HL-60 (cell line): ENCODE results near the gene SMIM5.

Experiments used
- DNase-seq, 2 experiments: peaks; one replicate each; pipeline ENCODE4 v3.0.0-alpha.2; 2010 to 2020; ENCODE audit warnings: low read depth in 1 of 2, low spot score in 1 of 2
- H3K27ac ChIP-seq: fragments of 250-450 bp; sonication (Bioruptor Pico); replicated peaks from 2 replicates; pipeline ENCODE4 v1.5.1; 2020; ENCODE audit warnings: mild to moderate bottlenecking, moderate library complexity
- H3K27me3 ChIP-seq: fragments of 250-450 bp; sonication (Bioruptor Pico); 2 replicates; pipeline ENCODE4 v1.5.1; 2021; ENCODE audit warnings: mild to moderate bottlenecking, moderate library complexity; ENCODE audit not compliant: insufficient read depth, poor library complexity, severe bottlenecking
- H3K4me3 ChIP-seq: replicated peaks from 2 replicates; pipeline ENCODE4 v1.5.1; 2011; ENCODE audit warnings: mild to moderate bottlenecking, control low read depth, low read length; ENCODE audit not compliant: insufficient read depth
- CTCF ChIP-seq: IDR thresholded peaks from one replicate; pipeline ENCODE4 v1.5.1; 2011; ENCODE audit warnings: low read length, control low read depth, inconsistent platforms; ENCODE audit not compliant: insufficient read depth
- GABPA ChIP-seq: IDR thresholded peaks from 2 replicates; pipeline ENCODE4 v1.6.1; 2012; ENCODE audit warnings: low read depth
- POLR2AphosphoS5 ChIP-seq: IDR thresholded peaks from 2 replicates; pipeline ENCODE4 v1.6.1; 2012; ENCODE audit warnings: low read depth
- SPI1 ChIP-seq: IDR thresholded peaks from 2 replicates; pipeline ENCODE4 v1.6.1; 2012; ENCODE audit warnings: low read depth, mild to moderate bottlenecking, borderline replicate concordance
- TF ChIP-seq, protein P1 (sequence below): IDR thresholded peaks from 2 replicates; pipeline ENCODE4 v1.6.1; 2012; ENCODE audit warnings: low read depth; ENCODE audit not compliant: insufficient replicate concordance

The SMIM5 gene

GRCh38 chr17:75642182-75642783 is 9.0 kb downstream of the SMIM5 start:
- no peaks in the 10 kb centered on the region for H3K27me3 ChIP-seq
- H3K27ac ChIP-seq: no peak overlapping the region
- H3K4me3 ChIP-seq: no peak overlapping the region
- DNase-seq: no peak
- TF ChIP-seq SPI1: no peak

- no peak for TF ChIP-seq POLR2AphosphoS5
- no peak for TF ChIP-seq CTCF
- TF ChIP-seq SPI1: no peak
- no peak for TF ChIP-seq GABPA
- TF ChIP-seq, protein P1, sequence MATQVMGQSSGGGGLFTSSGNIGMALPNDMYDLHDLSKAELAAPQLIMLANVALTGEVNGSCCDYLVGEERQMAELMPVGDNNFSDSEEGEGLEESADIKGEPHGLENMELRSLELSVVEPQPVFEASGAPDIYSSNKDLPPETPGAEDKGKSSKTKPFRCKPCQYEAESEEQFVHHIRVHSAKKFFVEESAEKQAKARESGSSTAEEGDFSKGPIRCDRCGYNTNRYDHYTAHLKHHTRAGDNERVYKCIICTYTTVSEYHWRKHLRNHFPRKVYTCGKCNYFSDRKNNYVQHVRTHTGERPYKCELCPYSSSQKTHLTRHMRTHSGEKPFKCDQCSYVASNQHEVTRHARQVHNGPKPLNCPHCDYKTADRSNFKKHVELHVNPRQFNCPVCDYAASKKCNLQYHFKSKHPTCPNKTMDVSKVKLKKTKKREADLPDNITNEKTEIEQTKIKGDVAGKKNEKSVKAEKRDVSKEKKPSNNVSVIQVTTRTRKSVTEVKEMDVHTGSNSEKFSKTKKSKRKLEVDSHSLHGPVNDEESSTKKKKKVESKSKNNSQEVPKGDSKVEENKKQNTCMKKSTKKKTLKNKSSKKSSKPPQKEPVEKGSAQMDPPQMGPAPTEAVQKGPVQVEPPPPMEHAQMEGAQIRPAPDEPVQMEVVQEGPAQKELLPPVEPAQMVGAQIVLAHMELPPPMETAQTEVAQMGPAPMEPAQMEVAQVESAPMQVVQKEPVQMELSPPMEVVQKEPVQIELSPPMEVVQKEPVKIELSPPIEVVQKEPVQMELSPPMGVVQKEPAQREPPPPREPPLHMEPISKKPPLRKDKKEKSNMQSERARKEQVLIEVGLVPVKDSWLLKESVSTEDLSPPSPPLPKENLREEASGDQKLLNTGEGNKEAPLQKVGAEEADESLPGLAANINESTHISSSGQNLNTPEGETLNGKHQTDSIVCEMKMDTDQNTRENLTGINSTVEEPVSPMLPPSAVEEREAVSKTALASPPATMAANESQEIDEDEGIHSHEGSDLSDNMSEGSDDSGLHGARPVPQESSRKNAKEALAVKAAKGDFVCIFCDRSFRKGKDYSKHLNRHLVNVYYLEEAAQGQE: no peak
- H3K27ac ChIP-seq: no peak overlapping the region
- H3K4me3 ChIP-seq: no peak overlapping the region
- H3K27me3 ChIP-seq: no peaks in the 10 kb centered on the region
- DNase-seq: no peak
These were observed 9.8 kb downstream of the SMIM5 start for GRCh38 chr17:75642784-75643642.

- H3K4me3 ChIP-seq: no peak overlapping the region
- H3K27me3 ChIP-seq: no peaks in the 10 kb centered on the region
- TF ChIP-seq GABPA (no peak), SPI1 (no peak), CTCF (no peak), POLR2AphosphoS5 (no peak)
- TF ChIP-seq, protein P1: no peak
- no peak for DNase-seq
- H3K27ac ChIP-seq: no peak overlapping the region
These were observed 10.4 kb downstream of the SMIM5 start for GRCh38 chr17:75643643-75644017.

DNA sequence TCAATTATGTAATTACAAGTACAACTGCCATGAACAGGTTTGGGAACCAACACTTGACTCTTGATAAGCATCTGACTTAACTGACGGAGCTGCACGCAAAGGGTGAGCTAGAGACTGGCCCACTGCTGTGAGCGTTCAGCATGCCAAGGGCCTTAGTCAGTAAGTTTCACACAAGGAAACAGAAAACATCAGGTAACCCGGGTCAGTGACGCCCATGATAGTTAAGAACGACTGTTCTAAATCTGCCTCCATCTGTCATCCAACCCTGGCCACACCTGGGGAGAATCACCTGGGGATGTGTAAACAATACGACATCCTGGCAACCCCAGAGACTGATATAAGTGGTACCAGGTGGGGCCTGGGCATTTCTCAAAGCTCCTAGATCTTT is 12.3 kb downstream of the SMIM5 start:
- no peak for DNase-seq
- no peak overlapping the region for H3K4me3 ChIP-seq
- TF ChIP-seq, protein P1: no peak
- TF ChIP-seq POLR2AphosphoS5: no peak
- TF ChIP-seq GABPA: no peak
- TF ChIP-seq SPI1: no peak

More for the DNA sequence above, 12.3 kb downstream of the SMIM5 start:
- H3K27me3 ChIP-seq: no peaks in the 10 kb centered on the region
- no peak overlapping the region for H3K27ac ChIP-seq
